IMR-90 (cell line): ENCODE results near the gene NME4. TPM values are rescaled to one million over a fixed set of nuclear protein-coding genes. Genes with fewer than 3 reads are reported as not detected.

Experiments
- ATAC-seq: fragments of 200-7000 bp; cut with Tn5 transposase; 2 replicates; pipeline ENCODE4 v1.9.1; 2020; ENCODE audit warnings: low read depth, mild to moderate bottlenecking, moderate library complexity
- BruUV-seq: library from RNA; stranded (reverse); fragments of 400-500 nt; replicated peaks from 2 replicates; lab custom pipeline; 2021; lab: Mats Ljungman, UMichigan
- CTCF ChIA-PET: fragments of 300-600 bp; formaldehyde crosslinking; extraction: SDS; loops from one replicate; lab custom pipeline; 2021; ENCODE audit warnings: antibody characterized with exemption; lab: Yijun Ruan, JAX
- POLR2A ChIA-PET: fragments of 300-600 bp; sonication (Branson Sonifier 250); formaldehyde crosslinking; loops from one replicate; lab custom pipeline; 2022; ENCODE audit warnings: antibody characterized with exemption; ENCODE audit not compliant: unreplicated experiment; lab: Charles Lee
- DNase-seq: peaks from one replicate; pipeline ENCODE4 v3.0.0; 2013
- H2AFZ ChIP-seq: replicated peaks from 2 replicates; pipeline ENCODE3; 2013; ENCODE audit warnings: low read length, mild to moderate bottlenecking; ENCODE audit not compliant: poor library complexity
- H2AK5ac ChIP-seq: 2 replicates; pipeline ENCODE4 v1.6.1; 2013; ENCODE audit warnings: low read depth, low read length, inconsistent platforms
- H2AK9ac ChIP-seq: replicated peaks from 2 replicates; pipeline ENCODE3; 2013; ENCODE audit warnings: mild to moderate bottlenecking, low read depth, low read length, moderate library complexity; ENCODE audit not compliant: poor library complexity
- H2BK120ac ChIP-seq: 2 replicates; pipeline ENCODE4 v1.6.1; 2013; ENCODE audit warnings: low read depth, low read length, inconsistent platforms
- H2BK15ac ChIP-seq: 3 replicates; pipeline ENCODE4 v1.6.1; 2013; ENCODE audit warnings: low read depth, low read length, inconsistent platforms
- H2BK20ac ChIP-seq: 2 replicates; pipeline ENCODE4 v1.6.1; 2013; ENCODE audit warnings: low read depth, mild to moderate bottlenecking, inconsistent platforms, low read length, moderate library complexity
- H2BK5ac ChIP-seq: 2 replicates; pipeline ENCODE4 v1.6.1; 2013; ENCODE audit warnings: mild to moderate bottlenecking, low read depth, low read length, inconsistent platforms; ENCODE audit not compliant: poor library complexity, severe bottlenecking
- H3K14ac ChIP-seq: replicated peaks from 2 replicates; pipeline ENCODE4 v1.6.1; 2013; ENCODE audit warnings: low read depth, low read length, inconsistent platforms
- H3K18ac ChIP-seq: 2 replicates; pipeline ENCODE4 v1.6.1; 2013; ENCODE audit warnings: low read depth, low read length, control low read depth
- H3K23ac ChIP-seq: 2 replicates; pipeline ENCODE4 v1.6.1; 2013; ENCODE audit warnings: low read depth, low read length, inconsistent platforms
- H3K27ac ChIP-seq: 2 replicates; pipeline ENCODE4 v1.5.1; 2013; ENCODE audit warnings: mild to moderate bottlenecking, control low read depth, low read length; ENCODE audit not compliant: insufficient read depth
- H3K27me3 ChIP-seq: 2 replicates; pipeline ENCODE4 v1.6.1; 2013; ENCODE audit warnings: low read length; ENCODE audit not compliant: control insufficient read depth, insufficient read depth
- H3K36me3 ChIP-seq: 2 replicates; pipeline ENCODE4 v1.6.1; 2013; ENCODE audit warnings: low read length, mixed read lengths; ENCODE audit not compliant: control insufficient read depth, insufficient read depth
- H3K4ac ChIP-seq: 2 replicates; pipeline ENCODE4 v1.6.1; 2013; ENCODE audit warnings: low read depth, low read length, inconsistent platforms
- H3K4me1 ChIP-seq: 2 replicates; pipeline ENCODE4 v1.6.1; 2013; ENCODE audit warnings: low read length, mixed read lengths; ENCODE audit not compliant: control insufficient read depth, insufficient read depth
- H3K4me2 ChIP-seq: 2 replicates; pipeline ENCODE4 v1.6.1; 2013; ENCODE audit warnings: low read depth, mild to moderate bottlenecking, control low read depth, low read length, moderate library complexity
- H3K4me3 ChIP-seq: 2 replicates; pipeline ENCODE4 v1.5.1; 2013; ENCODE audit warnings: low read depth, mild to moderate bottlenecking, control low read depth, low read length, moderate library complexity; ENCODE audit not compliant: insufficient read depth
- H3K56ac ChIP-seq: 2 replicates; pipeline ENCODE4 v1.6.1; 2013; ENCODE audit warnings: low read length, inconsistent platforms; ENCODE audit not compliant: insufficient read depth; ENCODE audit errors: extremely low read depth
- H3K79me1 ChIP-seq, 2 experiments: 2 replicates each; pipeline ENCODE4 v1.6.1; 2013; ENCODE audit warnings: low read length in 2 of 2, inconsistent platforms in 1 of 2, low read depth in 1 of 2
- H3K9ac ChIP-seq: 2 replicates; pipeline ENCODE4 v1.6.1; 2013; ENCODE audit warnings: low read depth, low read length, control low read depth
- H3K9me1 ChIP-seq: 2 replicates; pipeline ENCODE4 v1.6.1; 2013; ENCODE audit warnings: low read length, inconsistent platforms; ENCODE audit not compliant: insufficient read depth
- H3K9me3 ChIP-seq: 2 replicates; pipeline ENCODE4 v1.6.1; 2013; ENCODE audit warnings: low read length; ENCODE audit not compliant: control insufficient read depth, insufficient read depth
- H4K20me1 ChIP-seq: 2 replicates; pipeline ENCODE4 v1.6.1; 2013; ENCODE audit warnings: low read length, inconsistent platforms; ENCODE audit not compliant: insufficient read depth
- H4K5ac ChIP-seq: 2 replicates; pipeline ENCODE4 v1.6.1; 2013; ENCODE audit warnings: mild to moderate bottlenecking, low read depth, low read length, control low read depth
- H4K8ac ChIP-seq, 2 experiments: 2 replicates each; pipeline ENCODE4 v1.6.1; 2013; ENCODE audit warnings: low read depth in 2 of 2, low read length in 2 of 2, control low read depth in 1 of 2, inconsistent platforms in 1 of 2
- H4K91ac ChIP-seq: 2 replicates; pipeline ENCODE4 v1.6.1; 2013; ENCODE audit warnings: low read depth, low read length, inconsistent platforms; ENCODE audit not compliant: insufficient read depth
- BHLHE40 ChIP-seq: fragments of 150-350 bp; IDR thresholded peaks from 2 replicates; pipeline ENCODE4 v1.6.1; 2016; ENCODE audit warnings: mild to moderate bottlenecking, low read depth, low read length
- CHD1 ChIP-seq: IDR thresholded peaks from 2 replicates; pipeline ENCODE4 v1.6.1; 2012; ENCODE audit warnings: low read depth, low read length, improper control_type of control experiment
- FOS ChIP-seq: fragments of 150-350 bp; IDR thresholded peaks from 2 replicates; pipeline ENCODE4 v1.6.1; 2016; ENCODE audit warnings: low read depth, low read length
- RFX5 ChIP-seq: IDR thresholded peaks from 2 replicates; pipeline ENCODE4 v1.8.0; 2012; ENCODE audit warnings: low read depth, mild to moderate bottlenecking, low read length, moderate library complexity
- SMC3 ChIP-seq: fragments of 150-350 bp; IDR thresholded peaks from 2 replicates; pipeline ENCODE4 v1.6.1; 2016; ENCODE audit warnings: low read depth, mild to moderate bottlenecking, antibody characterized with exemption, low read length, moderate library complexity
- WGBS, 2 experiments: methylation state at CpG; one replicate each; pipeline versions ENCODE4 v1.1.5 to v1.1.7; 2013; ENCODE audit warnings: missing lambda C conversion rate in 2 of 2; ENCODE audit not compliant: insufficient read length in 1 of 2; ENCODE audit errors: extremely low coverage in 2 of 2; 5-methylcytosine and 5-hydroxymethylcytosine counted together
- dilution Hi-C: fragments of 300-500 bp; cut with HindIII; formaldehyde crosslinking; loops from one replicate; pipeline ENCODE4 v1.14.3; 2018; ENCODE audit warnings: low sequenced_read_pairs; ENCODE audit not compliant: unreplicated experiment
- in situ Hi-C: fragments of 300-500 bp; cut with MboI; formaldehyde crosslinking; loops from 3 replicates; pipeline ENCODE4 v1.14.3; 2019; ENCODE audit warnings: low sequenced_read_pairs, inconsistent platforms, mixed read lengths
- intact Hi-C: fragments of 100-400 bp; cut with micrococcal nuclease; formaldehyde crosslinking; loops from 2 replicates; pipeline ENCODE4 v1.10.0; 2022
- polyA plus RNA-seq, 3 experiments: library from polyadenylated mRNA; depleted of rRNA; stranded (reverse); fragments of >200 nt; gene quantifications; 2 replicates each; pipeline ENCODE4 v1.2.3, GENCODE V29; 2012; ENCODE audit warnings: low replicate concordance in 1 of 3
- total RNA-seq: library from RNA; depleted of rRNA; stranded (reverse); fragments of >200 nt; gene quantifications from 2 replicates; pipeline ENCODE4 v1.2.3, GENCODE V29; 2012
- TF ChIP-seq, protein P1 (sequence below): conservative IDR thresholded peaks from 2 replicates; pipeline ENCODE4 v1.5.1; 2012; ENCODE audit warnings: mild to moderate bottlenecking, low read depth, low read length, improper control_type of control experiment

Gene NME4
- total and polyA plus RNA-seq, 2 of the 4 experiments (the other 2 are of a cell fraction) = 124 to 288 TPM

GRCh38 chr16:353404-354290 is 43.4 kb upstream of the NME4 start:
- no peak for ATAC-seq
- dilution Hi-C loops = no loop called here
- peak overlapping the region; percentile 19; the same call in 1 of the 2 replicates for H3K9ac ChIP-seq

More at GRCh38 chr16:353404-354290, 43.4 kb upstream of the NME4 start:
- peak overlapping the region; percentile 81 for H2AK9ac ChIP-seq
- H3K27ac ChIP-seq = peak overlapping the region; percentile 7; the same call in 1 of the 2 replicates
- H3K79me1 ChIP-seq = peaks cover 26 to 30% of the 10 kb centered on the region in 2 experiments
- BruUV-seq = no TSS peak
- peaks cover 3% of the 10 kb centered on the region; the same call in 1 of the 2 replicates for H3K36me3 ChIP-seq
- H3K18ac ChIP-seq = no peak overlapping the region
- in situ Hi-C loops (no loop called here), intact Hi-C loops (loop anchor here (2.0 kb wide), 1 partner anchor 119 kb away; the partner anchor contains the start of gene FAM234A)
- peaks cover 15% of the 10 kb centered on the region for H4K20me1 ChIP-seq
- no peak for DNase-seq
- H3K56ac ChIP-seq = no peak overlapping the region
- no peaks in the 10 kb centered on the region for H3K9me3 ChIP-seq
- peak overlapping the region; percentile 73 for H3K4me2 ChIP-seq
- H4K91ac ChIP-seq = 0 out of 2 replicates have a peak overlapping the region, but pooled peaks have one; percentile 12
- peaks cover 8% of the 10 kb centered on the region for H3K9me1 ChIP-seq
- H3K4me1 ChIP-seq = peaks cover 5% of the 10 kb centered on the region; the same call in 1 of the 2 replicates
- H3K27me3 ChIP-seq = no peaks in the 10 kb centered on the region
- H4K5ac ChIP-seq = peak overlapping the region; percentile 72
- POLR2A ChIA-PET = interaction anchor here (0.6 kb wide), 1 partner anchor 35 kb away, joined by 4 read pairs; no protein-coding TSS in a partner anchor
- no peak overlapping the region; the same call in 1 of the 2 replicates for H2AK5ac ChIP-seq
- peak overlapping the region; percentile 52 for H3K4me3 ChIP-seq
- H2BK20ac ChIP-seq = no peak overlapping the region
- no peak overlapping the region for H2BK120ac ChIP-seq
- no peak for TF ChIP-seq SMC3
- TF ChIP-seq RFX5 = no peak
- TF ChIP-seq, protein P1, sequence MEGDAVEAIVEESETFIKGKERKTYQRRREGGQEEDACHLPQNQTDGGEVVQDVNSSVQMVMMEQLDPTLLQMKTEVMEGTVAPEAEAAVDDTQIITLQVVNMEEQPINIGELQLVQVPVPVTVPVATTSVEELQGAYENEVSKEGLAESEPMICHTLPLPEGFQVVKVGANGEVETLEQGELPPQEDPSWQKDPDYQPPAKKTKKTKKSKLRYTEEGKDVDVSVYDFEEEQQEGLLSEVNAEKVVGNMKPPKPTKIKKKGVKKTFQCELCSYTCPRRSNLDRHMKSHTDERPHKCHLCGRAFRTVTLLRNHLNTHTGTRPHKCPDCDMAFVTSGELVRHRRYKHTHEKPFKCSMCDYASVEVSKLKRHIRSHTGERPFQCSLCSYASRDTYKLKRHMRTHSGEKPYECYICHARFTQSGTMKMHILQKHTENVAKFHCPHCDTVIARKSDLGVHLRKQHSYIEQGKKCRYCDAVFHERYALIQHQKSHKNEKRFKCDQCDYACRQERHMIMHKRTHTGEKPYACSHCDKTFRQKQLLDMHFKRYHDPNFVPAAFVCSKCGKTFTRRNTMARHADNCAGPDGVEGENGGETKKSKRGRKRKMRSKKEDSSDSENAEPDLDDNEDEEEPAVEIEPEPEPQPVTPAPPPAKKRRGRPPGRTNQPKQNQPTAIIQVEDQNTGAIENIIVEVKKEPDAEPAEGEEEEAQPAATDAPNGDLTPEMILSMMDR = no peak
- TF ChIP-seq FOS = no peak
- no peak for TF ChIP-seq CHD1
- no peak for TF ChIP-seq BHLHE40
- H2BK15ac ChIP-seq = no peak overlapping the region
- 66% methylated on average over 7 of the region's 25 CpGs; no CpG with 5 or more reads in 1 of the 2 experiments for WGBS, 2 experiments
- H2AFZ ChIP-seq = peak overlapping the region; percentile 98
- CTCF ChIA-PET = no interaction called here
- H2BK5ac ChIP-seq = peak overlapping the region; percentile 11
- peak overlapping the region in 1 of 2 experiments; percentile 63; a peak in 2 of 4 replicates for H4K8ac ChIP-seq
- H3K4ac ChIP-seq = 0 out of 2 replicates have a peak overlapping the region, but pooled peaks have one; percentile 47
- no peak overlapping the region; the same call in 1 of the 2 replicates for H3K14ac ChIP-seq
- no peak overlapping the region for H3K23ac ChIP-seq
